A549 (cell line): ENCODE measurements around the gene SIRPA. TPM values are rescaled to one million over a fixed set of nuclear protein-coding genes. Genes with fewer than 3 reads are reported as not detected.

Experiments
- ATAC-seq, 2 experiments: fragments of 200-7000 bp in 1 of 2; fragments of >200 bp in 1 of 2; cut with Nextera tagmentation in 1 of 2; cut with Tn5 transposase in 1 of 2; 3 replicates each; pipeline versions ENCODE4 v1.8.0 to v1.9.1; 2018 to 2020; ENCODE audit warnings: mild to moderate bottlenecking in 1 of 2, moderate library complexity in 1 of 2
- CTCF ChIA-PET: fragments of 300-600 bp; sonication (Branson Sonifier 250); formaldehyde crosslinking; extraction: SDS; loops from one replicate; lab custom pipeline; 2021; ENCODE audit warnings: antibody characterized with exemption, inconsistent platforms; lab: Yijun Ruan, JAX
- POLR2A ChIA-PET: fragments of 350-600 bp; formaldehyde crosslinking; extraction: SDS; loops from one replicate; lab custom pipeline; 2021; ENCODE audit warnings: antibody characterized with exemption, inconsistent platforms; lab: Yijun Ruan, JAX
- DNase-seq, 2 experiments: peaks; one replicate each; pipeline versions ENCODE4 v3.0.0 to v3.0.0-alpha.2; 2011 to 2016; ENCODE audit warnings: low read depth in 1 of 2, low spot score in 1 of 2
- FAIRE-seq: peaks from 2 replicates; lab custom pipeline; 2011; peaks lifted over from hg19 to GRCh38; lab: Jason Lieb, UNC
- H3K27ac ChIP-seq, 2 experiments: fragments of >200 bp; sonication (Bioruptor Twin); formaldehyde crosslinking; 3 replicates each; pipeline ENCODE4 v1.5.1; 2016 to 2017
- H3K4me1 ChIP-seq: fragments of >200 bp; sonication (Bioruptor Twin); formaldehyde crosslinking; 3 replicates; pipeline ENCODE4 v1.6.1; 2016
- H3K4me2 ChIP-seq: fragments of >200 bp; sonication (Bioruptor Twin); formaldehyde crosslinking; 3 replicates; pipeline ENCODE4 v1.6.1; 2016
- H3K4me3 ChIP-seq: fragments of >200 bp; sonication (Bioruptor Twin); formaldehyde crosslinking; 3 replicates; pipeline ENCODE4 v1.5.1; 2016
- H3K9me3 ChIP-seq: fragments of >200 bp; sonication (Bioruptor Twin); formaldehyde crosslinking; 3 replicates; pipeline ENCODE4 v1.6.1; 2016
- ATOH8 ChIP-seq: fragments of 250-450 bp; sonication (Bioruptor Pico); IDR thresholded peaks from 2 replicates; pipeline ENCODE4 v1.5.0; 2020; ENCODE audit warnings: low read depth, mild to moderate bottlenecking, moderate library complexity
- BHLHE40 ChIP-seq: IDR thresholded peaks from 2 replicates; pipeline ENCODE4 v1.6.1; 2012; ENCODE audit warnings: low read depth, low read length, inconsistent platforms
- CBX8 ChIP-seq: fragments of 200-600 bp; sonication (generic); IDR thresholded peaks from 2 replicates; pipeline ENCODE4 v1.6.1; 2016
- EHMT2 ChIP-seq: fragments of 200-600 bp; sonication (generic); IDR thresholded peaks from 2 replicates; pipeline ENCODE4 v1.6.1; 2016; ENCODE audit warnings: antibody characterized with exemption, low read depth, mild to moderate bottlenecking, moderate library complexity
- GATA3 ChIP-seq: IDR thresholded peaks from 2 replicates; pipeline ENCODE4 v1.6.1; 2012; ENCODE audit warnings: borderline replicate concordance
- HES2 ChIP-seq: fragments of >200 bp; sonication (Bioruptor Twin); formaldehyde crosslinking; IDR thresholded peaks from 2 replicates; pipeline ENCODE4 v1.6.1; 2016
- HOXB13 ChIP-seq: fragments of 250-450 bp; sonication (Bioruptor Pico); IDR thresholded peaks from 2 replicates; pipeline ENCODE4 v1.5.0; 2020; ENCODE audit warnings: low read depth, mild to moderate bottlenecking, moderate library complexity
- HOXB5 ChIP-seq: fragments of 250-450 bp; sonication (Bioruptor Pico); IDR thresholded peaks from 2 replicates; pipeline ENCODE4 v1.5.0; 2020; ENCODE audit warnings: mild to moderate bottlenecking, moderate library complexity
- JUNB ChIP-seq: fragments of >200 bp; sonication (Bioruptor Twin); formaldehyde crosslinking; IDR thresholded peaks from 2 replicates; pipeline ENCODE4 v1.6.1; 2016
- KDM5A ChIP-seq: fragments of 200-600 bp; sonication (generic); IDR thresholded peaks from 2 replicates; pipeline ENCODE4 v1.6.1; 2016; ENCODE audit warnings: antibody characterized with exemption, mild to moderate bottlenecking
- MAX ChIP-seq: IDR thresholded peaks from 2 replicates; pipeline ENCODE4 v1.6.1; 2012
- MYC ChIP-seq: IDR thresholded peaks from 2 replicates; pipeline ENCODE4 v1.6.1; 2012; ENCODE audit warnings: mild to moderate bottlenecking, inconsistent platforms, low read length, improper control_type of control experiment, borderline replicate concordance
- NFE2L2 ChIP-seq: fragments of 150-350 bp; conservative IDR thresholded peaks from 2 replicates; pipeline ENCODE4 v1.6.1; 2014; ENCODE audit warnings: low read length
- NPAS2 ChIP-seq: fragments of 250-450 bp; sonication (Bioruptor Pico); IDR thresholded peaks from 2 replicates; pipeline ENCODE4 v1.8.0; 2022; ENCODE audit warnings: mild to moderate bottlenecking, moderate library complexity, borderline replicate concordance
- PHF8 ChIP-seq: fragments of 200-600 bp; sonication (generic); IDR thresholded peaks from 2 replicates; pipeline ENCODE4 v1.6.1; 2016; ENCODE audit warnings: low read depth, mild to moderate bottlenecking, antibody characterized with exemption, moderate library complexity, borderline replicate concordance
- POLR2AphosphoS2 ChIP-seq: conservative IDR thresholded peaks from 2 replicates; pipeline ENCODE4 v1.6.1; 2012; ENCODE audit warnings: low read length, improper control_type of control experiment, inconsistent platforms
- RAD21 ChIP-seq, 2 experiments: fragments of >200 bp in 1 of 2; sonication (Bioruptor Twin) in 1 of 2; formaldehyde crosslinking in 1 of 2; IDR thresholded peaks in 1 of 2; conservative IDR thresholded peaks in 1 of 2; 2 replicates in 1 of 2; 3 replicates in 1 of 2; pipeline ENCODE4 v1.6.1; 2012 to 2018; ENCODE audit warnings: inconsistent platforms in 1 of 2
- RCOR1 ChIP-seq: fragments of 150-350 bp; IDR thresholded peaks from 2 replicates; pipeline ENCODE4 v1.6.1; 2014; ENCODE audit warnings: antibody characterized with exemption, low read length, low read depth
- REST ChIP-seq: fragments of 200-600 bp; sonication (generic); IDR thresholded peaks from 2 replicates; pipeline ENCODE4 v1.6.1; 2016; ENCODE audit warnings: antibody characterized with exemption, mild to moderate bottlenecking, moderate library complexity
- SMC3 ChIP-seq: fragments of >200 bp; sonication (Bioruptor Twin); formaldehyde crosslinking; IDR thresholded peaks from 3 replicates; pipeline ENCODE4 v1.6.1; 2018; ENCODE audit warnings: inconsistent platforms
- TFCP2L1 ChIP-seq: fragments of 250-450 bp; sonication (Bioruptor Pico); IDR thresholded peaks from 2 replicates; pipeline ENCODE4 v1.5.0; 2021; ENCODE audit warnings: mild to moderate bottlenecking
- ZFP36 ChIP-seq: fragments of 450-650 bp; IDR thresholded peaks from 2 replicates; pipeline ENCODE4 v1.6.1; 2014; ENCODE audit warnings: borderline replicate concordance; ENCODE audit not compliant: partially characterized antibody
- WGBS: methylation state at CpG from one replicate; pipeline ENCODE4 v1.1.6; 2017; ENCODE audit errors: missing lambda C conversion rate; 5-methylcytosine and 5-hydroxymethylcytosine counted together
- polyA plus RNA-seq, 4 experiments: library from polyadenylated mRNA; depleted of rRNA in 3 of 4; stranded (reverse); fragments of >200 nt; fragmentation: RNase III in 1 of 4; extraction: RNeasy Plus Mini Kit Qiagen cat#74134 plus additional on column Dnase treatment in 1 of 4; gene quantifications; 2 replicates in 3 of 4; 3 replicates in 1 of 4; pipeline ENCODE4 v1.2.3, GENCODE V29; 2011 to 2017

The SIRPA gene
- polyA plus RNA-seq, 2 of the 4 experiments (the other 2 are of a cell fraction): 12.8 to 21.6 TPM

- TF ChIP-seq KDM5A (no peak), BHLHE40 (no peak), NPAS2 (no peak), POLR2AphosphoS2 (no peak), ATOH8 (no peak), EHMT2 (no peak)
- ATAC-seq (no peak), DNase-seq (no peak), FAIRE-seq (no peak)
- no peaks in the 10 kb centered on the region for H3K4me1 ChIP-seq
- 76% methylated on average over 2 of the region's 2 CpGs for WGBS
- CTCF ChIA-PET: no interaction called here
- H3K27ac ChIP-seq: no peak overlapping the region
- H3K4me2 ChIP-seq: no peak overlapping the region
- no peak overlapping the region for H3K4me3 ChIP-seq
- no peaks in the 10 kb centered on the region for H3K9me3 ChIP-seq
- POLR2A ChIA-PET: no interaction called here
Measured at GRCh38 chr20:1949347-1950100, 54.3 kb downstream of the SIRPA start.

GRCh38 chr20:1950836-1951235, 55.6 kb downstream of the SIRPA start:
- Histone ChIP-seq H3K9me3 (no peaks in the 10 kb centered on the region), H3K4me1 (no peaks in the 10 kb centered on the region), H3K4me2 (no peak overlapping the region), H3K27ac (no peak overlapping the region), H3K4me3 (no peak overlapping the region)
- no peak for TF ChIP-seq RCOR1
- TF ChIP-seq BHLHE40: no peak
- TF ChIP-seq MAX: no peak
- TF ChIP-seq RAD21 (conservative IDR thresholded peaks at IDR 0.05 in 1 of 2, IDR thresholded peaks at IDR 0.05 in 1 of 2): no peak
- TF ChIP-seq HOXB13: no peak
- TF ChIP-seq MYC: no peak
- no peak for TF ChIP-seq ZFP36
- TF ChIP-seq NFE2L2: no peak
- TF ChIP-seq PHF8: no peak
- no peak for TF ChIP-seq NPAS2
- no peak for TF ChIP-seq GATA3
- TF ChIP-seq HOXB5: no peak
- no peak for TF ChIP-seq CBX8
- no peak for TF ChIP-seq SMC3
- no peak for TF ChIP-seq TFCP2L1 (CRISPR knock-in tag)
- TF ChIP-seq REST: no peak
- no peak for TF ChIP-seq KDM5A
- TF ChIP-seq HES2: no peak
- no peak for TF ChIP-seq POLR2AphosphoS2
- TF ChIP-seq JUNB: no peak
- ChIA-PET POLR2A (no interaction called here), CTCF (interaction anchor here (0.6 to 1.5 kb wide), 2 partner anchors 16 to 148 kb away, joined by 3 read pairs; no protein-coding TSS in a partner anchor)
- DNase-seq (no peak), ATAC-seq (no peak), FAIRE-seq (no peak)
- 80% methylated on average over 7 of the region's 7 CpGs for WGBS
